Ovary (tissue), 9 donors: ENCODE results near the gene AKAP6. TPM values are rescaled to one million over a fixed set of nuclear protein-coding genes. Genes with fewer than 3 reads are reported as not detected.

Experiments
- DNase-seq, 5 donors: peaks; one replicate each; pipeline ENCODE4 v3.0.0-alpha.2; 2019 to 2020
- H3K27ac ChIP-seq, 2 donors: fragments of 200-600 bp; one replicate each; pipeline versions ENCODE4 v1.5.1 to v1.8.0; 2019 to 2022
- H3K27me3 ChIP-seq: fragments of 200-600 bp; one replicate; pipeline ENCODE4 v1.8.0; 2022
- H3K36me3 ChIP-seq: fragments of 200-600 bp; sonication (generic); one replicate; pipeline ENCODE4 v1.5.1; 2019
- H3K4me1 ChIP-seq: one replicate; pipeline ENCODE4 v1.8.1; 2013; ENCODE audit warnings: mild to moderate bottlenecking, moderate library complexity; ENCODE audit not compliant: insufficient read depth
- H3K4me3 ChIP-seq: fragments of 200-600 bp; sonication (generic); one replicate; pipeline ENCODE4 v1.5.1; 2017
- H3K9me3 ChIP-seq, 2 donors: fragments of 200-600 bp in 1 of 2; sonication (generic) in 1 of 2; one replicate each; pipeline versions ENCODE4 v1.5.1 to v1.8.1; 2013 to 2019; ENCODE audit warnings: mild to moderate bottlenecking in 1 of 2, moderate library complexity in 1 of 2
- EP300 ChIP-seq: sonication (generic); formaldehyde crosslinking; IDR thresholded peaks from one replicate; pipeline ENCODE4 v1.6.1; 2017; ENCODE audit warnings: antibody characterized with exemption
- POLR2A ChIP-seq: fragments of 450-650 bp; IDR thresholded peaks from one replicate; pipeline ENCODE4 v1.6.1; 2017; ENCODE audit warnings: antibody characterized with exemption, mild to moderate bottlenecking, moderate library complexity
- WGBS, 3 donors: extraction: QIAGEN DNeasy Blood & Tissue Kit in 1 of 3; methylation state at CpG; one replicate each; pipeline versions ENCODE4 v1.1.5 to v1.1.7; 2013 to 2017; 5-methylcytosine and 5-hydroxymethylcytosine counted together
- intact Hi-C, 4 donors: fragments of 100-400 bp; cut with DNase I; formaldehyde crosslinking; loops; one replicate each; pipeline versions ENCODE4 v1.11.0 to v1.15.1; 2022 to 2023
- polyA plus RNA-seq, 2 donors: library from polyadenylated mRNA; stranded (reverse); fragments of 200-250 nt in 1 of 2; fragments of 350-450 nt in 1 of 2; fragmentation: Illumina TruSeq in 1 of 2; extraction: RNeasy Lipid Tissue Mini Kit (QIAGEN cat#74804) in 1 of 2; gene quantifications; one replicate each; pipeline ENCODE4 v1.2.3, GENCODE V29; 2013 to 2014
- total RNA-seq, 7 donors: library from RNA; depleted of rRNA in 2 of 7; stranded (reverse); fragments of >200 nt in 2 of 7; fragmentation: NEBNext Ultra II Directional in 3 of 7; extraction: Animal tissue kit (Norgen Biotek cat#: 25700) in 3 of 7; gene quantifications; one replicate each; pipeline versions ENCODE4 v1.1.0 to v1.2.4, GENCODE V29; 2016 to 2023
- TF ChIP-seq, protein P1 (sequence below), 3 donors: fragments of 450-650 bp in 2 of 3; fragments of 200-600 bp in 1 of 3; IDR thresholded peaks; one replicate each; pipeline versions ENCODE4 v1.5.1 to v1.8.0; 2016 to 2022; ENCODE audit warnings: antibody characterized with exemption in 3 of 3, mild to moderate bottlenecking in 1 of 3
- donor health status: DM: no; HTN: no; CAD: no; lungs with moderate emphysema.
- donor health status: DM: no; HTN: no; CAD: no.
- donor health status: Bipolar disorder and iron deficiency.
- donor health status: DM: yes; HTN: yes; CAD: no.
- donor health status: DM: no; HTN: no; CAD: no.
- donor health status: DM: yes; HTN: yes; CAD: no.

The AKAP6 gene
- total and polyA plus RNA-seq, 9 donors, result 2.3 to 13.1 (median 6.9) TPM

DNA sequence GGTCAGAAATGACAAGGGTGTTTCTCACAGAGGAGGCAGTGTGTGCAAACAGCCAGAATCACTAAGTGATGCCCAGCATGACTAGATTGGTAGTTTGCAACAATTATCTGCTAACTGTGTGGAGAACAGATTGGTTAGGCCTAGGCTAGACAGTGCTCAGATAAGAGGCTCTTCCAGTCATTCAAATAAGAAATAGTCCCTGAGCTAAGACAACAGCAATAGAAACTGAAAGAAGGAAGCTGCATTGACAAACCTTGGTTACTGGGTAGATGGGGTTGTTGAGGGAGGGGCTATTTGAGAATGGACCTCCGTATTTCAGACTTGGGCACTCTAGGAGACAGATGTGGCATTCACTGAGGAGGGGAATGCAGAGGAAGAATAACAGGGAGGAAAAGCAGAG, 354.6 kb downstream of the AKAP6 start:
- Histone ChIP-seq H3K4me1 (no peaks in the 10 kb centered on the region), H3K36me3 (no peaks in the 10 kb centered on the region), H3K27ac (no peak overlapping the region), H3K9me3 (no peaks in the 10 kb centered on the region), H3K4me3 (no peak overlapping the region), H3K27me3 (no peaks in the 10 kb centered on the region)
- WGBS, 3 donors, result 77 to 94% (median 91%) methylated on average over 1 of the region's 1 CpG
- TF ChIP-seq, protein P1, sequence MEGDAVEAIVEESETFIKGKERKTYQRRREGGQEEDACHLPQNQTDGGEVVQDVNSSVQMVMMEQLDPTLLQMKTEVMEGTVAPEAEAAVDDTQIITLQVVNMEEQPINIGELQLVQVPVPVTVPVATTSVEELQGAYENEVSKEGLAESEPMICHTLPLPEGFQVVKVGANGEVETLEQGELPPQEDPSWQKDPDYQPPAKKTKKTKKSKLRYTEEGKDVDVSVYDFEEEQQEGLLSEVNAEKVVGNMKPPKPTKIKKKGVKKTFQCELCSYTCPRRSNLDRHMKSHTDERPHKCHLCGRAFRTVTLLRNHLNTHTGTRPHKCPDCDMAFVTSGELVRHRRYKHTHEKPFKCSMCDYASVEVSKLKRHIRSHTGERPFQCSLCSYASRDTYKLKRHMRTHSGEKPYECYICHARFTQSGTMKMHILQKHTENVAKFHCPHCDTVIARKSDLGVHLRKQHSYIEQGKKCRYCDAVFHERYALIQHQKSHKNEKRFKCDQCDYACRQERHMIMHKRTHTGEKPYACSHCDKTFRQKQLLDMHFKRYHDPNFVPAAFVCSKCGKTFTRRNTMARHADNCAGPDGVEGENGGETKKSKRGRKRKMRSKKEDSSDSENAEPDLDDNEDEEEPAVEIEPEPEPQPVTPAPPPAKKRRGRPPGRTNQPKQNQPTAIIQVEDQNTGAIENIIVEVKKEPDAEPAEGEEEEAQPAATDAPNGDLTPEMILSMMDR (IDR thresholded peaks at IDR 0.05), result no peak
- intact Hi-C loops, result no loop called here
- no peak for DNase-seq

DNA sequence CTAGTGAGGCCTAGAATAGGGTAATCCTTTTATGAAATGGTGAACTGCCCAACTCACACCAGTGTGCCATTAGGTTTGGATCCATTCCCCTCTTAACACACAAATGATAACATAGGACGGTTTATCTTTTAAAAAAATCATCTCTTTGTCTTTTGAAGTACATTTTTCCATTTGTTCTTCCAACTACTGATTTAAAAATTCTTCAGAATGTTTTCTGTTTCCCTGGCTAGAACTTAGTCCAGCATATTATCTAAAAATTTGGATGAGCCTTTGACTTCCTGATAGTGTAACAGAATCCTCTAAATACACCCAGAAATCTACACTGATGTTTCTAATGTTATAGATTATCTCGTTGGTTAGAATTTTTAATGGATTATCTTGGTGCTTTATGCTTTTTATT, 359.8 kb downstream of the AKAP6 start:
- TF ChIP-seq, protein P1 (IDR thresholded peaks at IDR 0.05), result no peak
- TF ChIP-seq POLR2A (no peak), EP300 (no peak)
- intact Hi-C loops, result no loop called here
- Histone ChIP-seq H3K27ac (no peak overlapping the region), H3K9me3 (no peaks in the 10 kb centered on the region), H3K36me3 (no peaks in the 10 kb centered on the region), H3K27me3 (no peaks in the 10 kb centered on the region), H3K4me1 (no peaks in the 10 kb centered on the region), H3K4me3 (no peak overlapping the region)
- DNase-seq, result no peak
- WGBS, 3 donors, result 30 to 40% (median 31%) methylated on average over 2 of the region's 2 CpGs

DNA sequence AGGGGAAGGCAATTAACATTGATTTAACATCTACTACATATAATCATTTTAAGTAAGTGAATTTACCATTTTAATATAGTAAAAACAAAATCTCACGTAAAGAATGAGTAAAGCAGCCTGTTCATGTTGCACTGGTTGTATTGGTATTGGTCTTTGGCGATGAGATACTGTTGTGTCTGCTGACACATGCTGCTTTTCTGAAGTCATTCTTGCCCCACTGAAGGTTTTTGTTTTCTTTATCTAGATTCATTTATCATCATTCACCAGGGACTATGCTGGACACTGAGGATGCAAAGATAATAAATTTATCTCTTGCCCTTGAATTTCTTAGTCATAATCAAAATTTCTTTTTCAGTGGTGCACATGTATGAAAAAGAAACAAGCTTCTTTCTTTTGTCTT, 363.3 kb downstream of the AKAP6 start:
- intact Hi-C loops, result no loop called here
- TF ChIP-seq POLR2A, result no peak
- TF ChIP-seq, protein P1 (IDR thresholded peaks at IDR 0.05), result no peak
- Histone ChIP-seq H3K27ac (no peak overlapping the region), H3K36me3 (no peaks in the 10 kb centered on the region), H3K27me3 (no peaks in the 10 kb centered on the region), H3K4me3 (no peak overlapping the region), H3K4me1 (no peaks in the 10 kb centered on the region), H3K9me3 (no peaks in the 10 kb centered on the region)
- 81 to 88% (median 86%) methylated on average over 2 of the region's 2 CpGs for WGBS, 3 donors
- no peak for DNase-seq

DNA sequence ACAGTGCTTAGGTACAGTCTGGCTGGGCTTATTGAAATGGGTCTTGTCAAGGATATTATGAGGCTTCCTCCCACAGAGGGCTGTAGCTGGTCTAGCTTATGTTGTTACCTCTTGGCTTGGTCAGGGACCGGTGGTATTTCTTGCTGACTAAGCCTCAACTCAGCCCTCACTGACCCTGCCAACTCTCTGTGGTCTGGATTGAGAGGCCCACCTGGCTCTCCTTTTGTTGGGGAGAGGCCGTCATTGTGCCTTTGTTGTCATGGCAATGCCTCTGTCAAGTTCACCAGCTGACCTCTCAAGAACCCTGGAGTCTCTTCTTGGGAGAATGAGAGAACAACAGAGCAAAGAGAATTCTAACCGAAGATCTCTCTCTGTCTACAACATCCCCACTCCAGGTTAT, 364.0 kb downstream of the AKAP6 start:
- no peaks in the 10 kb centered on the region for H3K27me3 ChIP-seq
- no peaks in the 10 kb centered on the region for H3K36me3 ChIP-seq
- H3K4me3 ChIP-seq, result no peak overlapping the region
- DNase-seq, result no peak
- no peaks in the 10 kb centered on the region for H3K4me1 ChIP-seq
- TF ChIP-seq EP300 (no peak), POLR2A (no peak)
- TF ChIP-seq, protein P1 (IDR thresholded peaks at IDR 0.05), result no peak
- H3K9me3 ChIP-seq, result no peaks in the 10 kb centered on the region
- no peak overlapping the region for H3K27ac ChIP-seq
- 62 to 78% (median 72%) methylated on average over 3 of the region's 3 CpGs for whole genome bisulfite sequencing, 3 donors
- intact Hi-C loops, result no loop called here
